WERI-Rb-1 (cell line): ENCODE results near the gene CCL5.
"Not testable (repeated sequence)": the region's sequence is repeated elsewhere in the genome, so short reads cannot be mapped to it uniquely, and the experiment has no call there.

Source experiments
- DNase-seq: peaks from one replicate; pipeline ENCODE4 v3.0.0-alpha.2; 2020
- H3K27ac ChIP-seq: fragments of 250-450 bp; sonication (Bioruptor Pico); 2 replicates; pipeline ENCODE4 v1.5.1; 2020; ENCODE audit warnings: mild to moderate bottlenecking, moderate library complexity
- H3K27me3 ChIP-seq: fragments of 250-450 bp; sonication (Bioruptor Pico); 2 replicates; pipeline ENCODE4 v1.5.1; 2021; ENCODE audit warnings: mild to moderate bottlenecking, low read depth, moderate library complexity; ENCODE audit not compliant: insufficient read depth, severe bottlenecking
- H3K36me3 ChIP-seq: fragments of 250-450 bp; sonication (Bioruptor Pico); 2 replicates; pipeline ENCODE4 v1.5.1; 2020; ENCODE audit warnings: mild to moderate bottlenecking, moderate library complexity
- H3K4me3 ChIP-seq: 2 replicates; pipeline ENCODE4 v1.5.1; 2011; ENCODE audit warnings: low read depth, mild to moderate bottlenecking, control low read depth, low read length
- H3K9me3 ChIP-seq: fragments of 250-450 bp; sonication (Bioruptor Pico); 2 replicates; pipeline ENCODE4 v1.5.1; 2021; ENCODE audit warnings: mild to moderate bottlenecking, moderate library complexity; ENCODE audit not compliant: severe bottlenecking
- CTCF ChIP-seq: IDR thresholded peaks from 2 replicates; pipeline ENCODE4 v1.5.1; 2011; ENCODE audit warnings: low read depth, mild to moderate bottlenecking, control low read depth, inconsistent platforms, low read length

Gene CCL5

DNA sequence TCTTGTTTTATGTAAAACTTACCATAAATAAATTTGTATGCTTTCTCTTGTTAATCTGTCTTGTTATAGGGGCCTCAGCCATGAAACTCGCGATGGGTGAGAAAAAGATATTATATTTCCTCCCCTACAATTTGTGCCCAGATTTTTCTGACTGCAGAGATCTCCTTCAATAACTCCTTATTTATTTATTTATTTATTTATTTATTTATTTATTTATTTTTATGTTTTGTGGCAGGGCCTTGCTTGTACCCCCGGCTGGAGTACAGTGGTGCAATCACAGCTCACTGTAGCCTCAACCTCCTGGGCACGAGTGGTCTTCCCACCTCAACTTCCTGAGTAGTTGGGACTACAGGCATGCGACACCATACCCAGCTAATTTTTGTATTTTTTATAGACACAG lies 23.3 kb upstream of the CCL5 start:
- no peaks in the 10 kb centered on the region for H3K27me3 ChIP-seq
- DNase-seq: no peak
- H3K4me3 ChIP-seq: no peak overlapping the region
- H3K27ac ChIP-seq: no peak overlapping the region
- no peak for TF ChIP-seq CTCF
- H3K9me3 ChIP-seq: no peaks in the 10 kb centered on the region
- H3K36me3 ChIP-seq: no peaks in the 10 kb centered on the region

DNA sequence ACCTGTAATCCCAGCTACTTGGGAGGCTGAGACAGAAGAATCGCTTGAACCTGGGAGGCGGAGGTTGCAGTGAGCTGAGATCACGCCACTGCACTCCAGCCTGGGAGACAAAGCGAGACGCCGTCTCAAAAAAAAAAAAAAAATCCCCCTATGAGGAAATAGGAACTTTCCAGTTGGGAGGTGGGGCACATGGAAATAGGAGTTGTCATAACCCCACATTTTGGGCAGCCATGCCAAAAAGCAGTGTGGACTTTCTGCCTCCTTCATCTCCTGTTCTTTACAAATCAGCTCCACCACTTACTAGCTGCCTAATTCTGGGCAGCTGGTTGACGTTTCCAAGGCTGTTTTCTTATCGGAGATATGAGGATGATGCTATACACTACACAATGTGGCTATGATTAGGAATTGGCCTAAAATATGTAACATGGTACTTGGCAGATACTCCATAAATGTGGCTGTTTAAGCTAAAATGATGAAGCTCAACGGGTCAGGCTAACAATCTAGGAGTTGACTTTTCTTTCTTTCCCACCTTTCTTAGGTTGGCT lies 21.5 kb upstream of the CCL5 start:
- Histone ChIP-seq H3K27me3 (no peaks in the 10 kb centered on the region), H3K9me3 (no peaks in the 10 kb centered on the region), H3K27ac (no peak overlapping the region), H3K36me3 (no peaks in the 10 kb centered on the region), H3K4me3 (no peak overlapping the region)
- DNase-seq: no peak
- TF ChIP-seq CTCF: no peak

GRCh38 chr17:35900708-35901480 lies 20.7 kb upstream of the CCL5 start:
- Histone ChIP-seq H3K36me3 (no peaks in the 10 kb centered on the region), H3K27me3 (no peaks in the 10 kb centered on the region), H3K9me3 (no peaks in the 10 kb centered on the region), H3K4me3 (no peak overlapping the region), H3K27ac (no peak overlapping the region)
- no peak for DNase-seq
- no peak for TF ChIP-seq CTCF

GRCh38 chr17:35900280-35900679 lies 20.1 kb upstream of the CCL5 start:
- TF ChIP-seq CTCF: no peak
- H3K27ac ChIP-seq: no peak overlapping the region
- DNase-seq: no peak
- H3K9me3 ChIP-seq: no peaks in the 10 kb centered on the region
- no peaks in the 10 kb centered on the region for H3K36me3 ChIP-seq
- no peak overlapping the region for H3K4me3 ChIP-seq
- no peaks in the 10 kb centered on the region for H3K27me3 ChIP-seq

DNA sequence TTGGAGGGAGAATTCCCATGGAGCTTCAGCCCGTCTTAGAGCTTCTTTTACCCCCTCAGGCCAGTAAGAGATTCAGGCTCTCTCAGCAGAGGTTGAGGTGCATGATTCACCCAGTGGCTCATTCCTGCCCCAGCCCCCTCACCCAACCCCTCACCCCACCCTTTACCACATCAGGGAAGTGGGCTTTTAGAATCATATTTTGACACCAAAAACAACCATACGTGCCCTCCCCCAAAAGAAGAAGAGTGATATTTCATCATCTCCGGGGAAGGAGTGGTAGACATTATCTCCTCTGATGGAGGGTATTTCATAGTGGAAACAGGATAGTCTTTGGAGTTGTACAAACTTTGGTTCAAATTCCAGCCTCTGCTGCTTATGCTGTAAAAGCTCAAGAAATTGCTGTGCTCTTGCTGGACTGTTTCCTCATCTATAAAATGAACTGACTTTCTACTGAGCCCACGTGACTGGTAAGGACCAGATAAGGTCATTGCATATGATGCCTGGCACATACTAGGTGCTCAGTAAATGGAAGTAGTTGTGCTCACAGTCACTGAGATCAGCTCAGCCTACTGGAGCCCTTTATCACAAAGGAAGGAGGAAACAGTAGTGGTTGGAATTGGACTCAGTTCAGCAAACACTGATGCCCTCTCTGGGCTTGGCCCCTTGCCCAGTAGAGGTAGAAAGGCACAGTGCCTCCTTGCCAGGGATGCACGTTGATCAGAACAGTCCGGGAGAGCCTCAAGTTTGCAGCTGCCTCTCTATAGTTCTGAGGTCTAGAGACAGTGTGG lies 18.3 kb upstream of the CCL5 start:
- H3K36me3 ChIP-seq: no peaks in the 10 kb centered on the region
- H3K27ac ChIP-seq: no peak overlapping the region
- H3K27me3 ChIP-seq: no peaks in the 10 kb centered on the region
- TF ChIP-seq CTCF: no peak
- no peak for DNase-seq
- no peak overlapping the region for H3K4me3 ChIP-seq
- no peaks in the 10 kb centered on the region for H3K9me3 ChIP-seq

GRCh38 chr17:35897772-35898171 lies 17.6 kb upstream of the CCL5 start:
- not testable (repeated sequence) for H3K27me3 ChIP-seq, H3K27ac ChIP-seq, DNase-seq, H3K9me3 ChIP-seq, H3K4me3 ChIP-seq, H3K36me3 ChIP-seq
